MM.1S (cell line): ENCODE measurements around the gene ROMO1.

Experiments
- CTCF ChIP-seq: fragments of 300-600 bp; sonication (generic); IDR thresholded peaks from 2 replicates; pipeline ENCODE4 v1.5.1; 2016; ENCODE audit warnings: antibody characterized with exemption, low read length, mixed read lengths
- EZH2 ChIP-seq: fragments of 300-600 bp; sonication (generic); optimal IDR thresholded peaks from 2 replicates; pipeline ENCODE3; 2017; ENCODE audit warnings: low read depth, mild to moderate bottlenecking, antibody characterized with exemption, low read length, mixed read lengths

GRCh38 chr20:35735826-35736470 is 36.7 kb downstream of the ROMO1 start:
- TF ChIP-seq CTCF (no peak), EZH2 (no peak)
